Neural crest cell (in vitro differentiated cells): ENCODE results near the gene PCDHA9. TPM values are rescaled to one million over a fixed set of nuclear protein-coding genes. Genes with fewer than 3 reads are reported as not detected.
"Not testable (repeated sequence)": the region's sequence is repeated elsewhere in the genome, so short reads cannot be mapped to it uniquely, and the experiment has no call there.

Experiments
- DNase-seq: peaks from one replicate; pipeline ENCODE4 v3.0.0; 2021; ENCODE audit warnings: low read depth, mixed read lengths, low spot score
- H3K27ac Mint-ChIP-seq: one replicate; pipeline ENCODE4 v1.8.0; 2021; ENCODE audit warnings: mild to moderate bottlenecking, mixed read lengths; ENCODE audit not compliant: unreplicated experiment
- H3K27me3 Mint-ChIP-seq: 2 replicates; pipeline ENCODE4 v1.8.0; 2021; ENCODE audit warnings: low read depth, mild to moderate bottlenecking, mixed read lengths
- H3K36me3 Mint-ChIP-seq: 2 replicates; pipeline ENCODE4 v1.8.0; 2021; ENCODE audit warnings: low read depth, mild to moderate bottlenecking, mixed read lengths
- H3K4me1 Mint-ChIP-seq: 2 replicates; pipeline ENCODE4 v1.8.0; 2021; ENCODE audit warnings: mixed read lengths
- H3K4me3 Mint-ChIP-seq: one replicate; pipeline ENCODE4 v1.8.0; 2021; ENCODE audit warnings: mild to moderate bottlenecking, mixed read lengths
- H3K9me3 Mint-ChIP-seq: 2 replicates; pipeline ENCODE4 v1.8.0; 2021; ENCODE audit warnings: mixed read lengths
- total RNA-seq: library from RNA; stranded (reverse); gene quantifications from 2 replicates; pipeline ENCODE4 v1.2.1, GENCODE V29; 2021
- TF ChIP-seq, protein P1 (sequence below): fragments of 200-600 bp; sonication (generic); conservative IDR thresholded peaks from 2 replicates; pipeline ENCODE4 v1.5.0; 2021; ENCODE audit warnings: antibody characterized with exemption, mild to moderate bottlenecking

Gene PCDHA9
- total RNA-seq, 1 donor from 2014 or later: 1.4 TPM

DNA sequence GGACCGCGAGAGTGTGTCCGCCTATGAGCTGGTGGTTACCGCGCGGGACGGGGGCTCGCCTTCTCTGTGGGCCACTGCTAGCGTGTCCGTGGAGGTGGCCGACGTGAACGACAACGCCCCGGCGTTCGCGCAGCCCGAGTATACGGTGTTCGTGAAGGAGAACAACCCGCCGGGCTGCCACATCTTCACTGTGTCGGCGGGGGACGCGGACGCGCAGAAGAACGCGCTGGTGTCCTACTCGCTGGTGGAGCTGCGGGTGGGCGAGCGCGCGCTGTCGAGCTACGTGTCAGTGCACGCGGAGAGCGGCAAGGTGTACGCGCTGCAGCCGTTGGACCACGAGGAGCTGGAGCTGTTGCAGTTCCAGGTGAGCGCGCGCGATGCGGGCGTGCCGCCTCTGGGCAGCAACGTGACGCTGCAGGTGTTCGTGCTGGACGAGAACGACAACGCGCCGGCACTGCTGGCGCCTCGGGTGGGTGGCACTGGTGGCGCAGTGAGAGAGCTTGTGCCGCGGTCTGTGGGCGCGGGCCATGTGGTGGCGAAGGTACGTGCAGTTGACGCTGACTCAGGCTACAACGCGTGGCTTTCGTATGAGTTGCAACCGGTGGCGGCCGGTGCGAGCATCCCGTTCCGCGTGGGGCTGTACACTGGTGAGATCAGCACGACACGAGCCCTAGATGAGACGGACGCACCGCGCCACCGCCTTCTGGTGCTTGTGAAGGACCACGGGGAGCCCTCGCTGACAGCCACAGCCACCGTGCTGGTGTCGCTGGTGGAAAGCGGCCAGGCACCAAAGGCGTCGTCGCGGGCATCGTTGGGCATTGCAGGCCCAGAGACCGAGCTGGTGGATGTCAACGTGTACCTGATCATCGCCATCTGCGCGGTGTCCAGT, 12.3 kb upstream of the PCDHA9 start:
- Mint-ChIP-seq H3K36me3 (peaks cover 68% of the 10 kb centered on the region), H3K27ac (no peak overlapping the region), H3K4me1 (no peaks in the 10 kb centered on the region), H3K4me3 (no peak overlapping the region), H3K27me3 (no peaks in the 10 kb centered on the region), H3K9me3 (peaks cover 15% of the 10 kb centered on the region)
- TF ChIP-seq, protein P1, sequence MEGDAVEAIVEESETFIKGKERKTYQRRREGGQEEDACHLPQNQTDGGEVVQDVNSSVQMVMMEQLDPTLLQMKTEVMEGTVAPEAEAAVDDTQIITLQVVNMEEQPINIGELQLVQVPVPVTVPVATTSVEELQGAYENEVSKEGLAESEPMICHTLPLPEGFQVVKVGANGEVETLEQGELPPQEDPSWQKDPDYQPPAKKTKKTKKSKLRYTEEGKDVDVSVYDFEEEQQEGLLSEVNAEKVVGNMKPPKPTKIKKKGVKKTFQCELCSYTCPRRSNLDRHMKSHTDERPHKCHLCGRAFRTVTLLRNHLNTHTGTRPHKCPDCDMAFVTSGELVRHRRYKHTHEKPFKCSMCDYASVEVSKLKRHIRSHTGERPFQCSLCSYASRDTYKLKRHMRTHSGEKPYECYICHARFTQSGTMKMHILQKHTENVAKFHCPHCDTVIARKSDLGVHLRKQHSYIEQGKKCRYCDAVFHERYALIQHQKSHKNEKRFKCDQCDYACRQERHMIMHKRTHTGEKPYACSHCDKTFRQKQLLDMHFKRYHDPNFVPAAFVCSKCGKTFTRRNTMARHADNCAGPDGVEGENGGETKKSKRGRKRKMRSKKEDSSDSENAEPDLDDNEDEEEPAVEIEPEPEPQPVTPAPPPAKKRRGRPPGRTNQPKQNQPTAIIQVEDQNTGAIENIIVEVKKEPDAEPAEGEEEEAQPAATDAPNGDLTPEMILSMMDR: no peak
- no peak for DNase-seq

DNA sequence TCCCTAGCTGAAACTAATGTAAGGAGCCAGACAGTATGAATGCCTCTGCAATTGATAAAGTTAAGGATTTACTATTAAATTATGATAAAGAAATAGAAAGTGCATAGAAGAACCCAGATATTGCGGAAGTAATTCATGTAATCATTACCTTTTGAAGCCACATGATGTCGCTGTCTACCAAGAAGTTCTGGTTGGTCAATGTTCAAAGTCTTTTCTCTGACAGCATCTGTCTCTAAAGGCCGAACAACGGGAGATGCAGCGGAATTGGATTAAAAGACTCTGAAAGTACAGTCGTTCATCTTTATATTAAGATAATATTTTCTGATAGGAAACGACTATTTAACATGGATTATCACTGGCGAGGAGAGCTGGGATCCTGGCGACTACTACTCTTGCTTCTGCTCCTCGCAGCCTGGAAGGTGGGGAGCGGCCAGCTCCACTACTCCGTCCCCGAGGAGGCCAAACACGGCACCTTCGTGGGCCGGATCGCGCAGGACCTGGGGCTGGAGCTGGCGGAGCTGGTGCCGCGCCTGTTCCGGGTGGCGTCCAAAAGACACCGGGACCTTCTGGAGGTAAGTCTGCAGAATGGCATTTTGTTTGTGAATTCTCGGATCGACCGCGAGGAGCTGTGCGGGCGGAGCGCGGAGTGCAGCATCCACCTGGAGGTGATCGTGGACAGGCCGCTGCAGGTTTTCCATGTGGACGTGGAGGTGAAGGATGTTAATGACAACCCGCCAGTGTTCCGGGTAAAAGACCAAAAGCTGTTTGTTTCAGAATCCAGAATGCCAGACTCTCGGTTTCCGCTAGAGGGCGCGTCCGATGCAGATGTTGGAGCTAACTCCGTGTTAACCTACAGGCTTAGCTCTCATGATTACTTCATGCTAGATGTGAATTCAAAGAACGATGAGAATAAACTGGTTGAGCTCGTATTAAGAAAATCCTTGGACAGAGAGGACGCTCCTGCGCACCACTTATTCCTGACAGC, 6.9 kb upstream of the PCDHA9 start, which contains the start of gene PCDHA8:
TSS of gene PCDHA8 (plus strand) at position 210 of the 985 bp plus-strand sequence. CDS start at position 345, 135 bp downstream.
- Mint-ChIP-seq H3K27me3 (no peaks in the 10 kb centered on the region), H3K9me3 (peaks cover 8% of the 10 kb centered on the region), H3K36me3 (peaks cover 47% of the 10 kb centered on the region), H3K27ac (no peak within 1 kb of the TSS), H3K4me1 (no peaks in the 10 kb centered on the region), H3K4me3 (no peak within 1 kb of the TSS)
- TF ChIP-seq, protein P1: no peak
- no peak for DNase-seq

DNA sequence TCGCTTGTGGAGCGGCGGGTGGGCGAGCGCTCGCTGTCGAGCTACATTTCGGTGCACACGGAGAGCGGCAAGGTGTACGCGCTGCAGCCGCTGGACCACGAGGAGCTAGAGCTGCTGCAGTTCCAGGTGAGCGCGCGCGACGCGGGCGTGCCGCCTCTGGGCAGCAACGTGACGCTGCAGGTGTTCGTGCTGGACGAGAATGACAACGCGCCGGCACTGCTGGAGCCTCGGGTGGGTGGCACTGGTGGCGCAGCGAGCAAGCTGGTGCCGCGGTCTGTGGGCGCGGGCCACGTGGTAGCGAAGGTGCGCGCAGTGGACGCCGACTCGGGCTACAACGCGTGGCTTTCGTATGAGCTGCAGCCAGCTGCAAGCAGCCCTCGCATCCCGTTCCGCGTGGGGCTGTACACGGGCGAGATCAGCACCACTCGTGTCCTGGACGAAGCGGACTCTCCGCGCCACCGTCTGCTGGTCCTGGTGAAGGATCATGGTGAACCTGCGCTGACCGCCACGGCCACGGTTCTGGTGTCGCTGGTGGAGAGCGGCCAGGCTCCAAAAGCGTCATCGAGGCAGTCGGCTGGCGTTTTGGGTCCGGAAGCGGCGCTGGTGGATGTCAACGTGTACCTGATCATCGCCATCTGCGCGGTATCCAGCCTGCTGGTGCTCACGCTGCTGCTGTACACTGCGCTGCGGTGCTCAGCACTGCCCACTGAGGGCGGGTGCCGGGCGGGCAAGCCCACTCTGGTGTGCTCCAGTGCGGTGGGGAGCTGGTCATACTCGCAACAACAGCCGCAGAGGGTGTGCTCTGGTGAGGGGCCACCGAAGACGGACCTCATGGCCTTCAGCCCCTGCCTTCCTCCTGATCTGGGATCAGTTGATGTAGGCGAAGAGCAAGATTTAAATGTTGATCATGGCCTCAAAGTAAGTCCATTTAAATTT, 5.1 kb upstream of the PCDHA9 start:
- H3K4me1 Mint-ChIP-seq: no peaks in the 10 kb centered on the region

DNA sequence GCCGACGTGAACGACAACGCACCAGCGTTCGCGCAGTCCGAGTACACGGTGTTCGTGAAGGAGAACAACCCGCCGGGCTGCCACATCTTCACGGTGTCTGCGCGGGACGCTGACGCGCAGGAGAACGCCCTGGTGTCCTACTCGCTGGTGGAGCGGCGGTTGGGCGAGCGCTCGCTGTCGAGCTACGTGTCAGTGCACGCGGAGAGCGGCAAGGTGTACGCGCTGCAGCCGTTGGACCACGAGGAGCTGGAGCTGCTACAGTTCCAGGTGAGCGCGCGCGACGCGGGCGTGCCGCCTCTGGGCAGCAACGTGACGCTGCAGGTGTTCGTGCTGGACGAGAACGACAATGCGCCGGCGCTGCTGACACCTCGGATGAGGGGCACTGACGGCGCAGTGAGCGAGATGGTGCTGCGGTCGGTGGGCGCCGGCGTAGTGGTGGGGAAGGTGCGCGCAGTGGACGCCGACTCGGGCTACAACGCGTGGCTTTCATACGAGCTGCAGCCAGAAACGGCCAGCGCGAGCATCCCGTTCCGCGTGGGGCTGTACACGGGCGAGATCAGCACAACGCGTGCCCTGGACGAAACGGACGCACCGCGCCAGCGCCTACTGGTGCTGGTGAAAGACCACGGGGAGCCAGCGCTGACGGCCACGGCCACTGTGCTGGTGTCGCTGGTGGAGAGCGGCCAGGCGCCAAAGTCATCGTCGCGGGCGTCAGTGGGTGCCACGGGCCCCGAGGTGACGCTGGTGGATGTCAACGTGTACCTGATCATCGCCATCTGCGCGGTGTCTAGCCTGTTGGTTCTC, 1.9 kb downstream of the PCDHA9 start:
- H3K27me3 Mint-ChIP-seq, H3K4me1 Mint-ChIP-seq, DNase-seq, H3K27ac Mint-ChIP-seq, H3K4me3 Mint-ChIP-seq: not testable (repeated sequence)
- Mint-ChIP-seq H3K36me3 (peaks cover 45% of the 10 kb centered on the region), H3K9me3 (peaks cover 15% of the 10 kb centered on the region)

More for the DNA sequence above, 5.1 kb upstream of the PCDHA9 start:
- Mint-ChIP-seq H3K4me3 (no peak overlapping the region), H3K27ac (no peak overlapping the region), H3K9me3 (peaks cover 20% of the 10 kb centered on the region), H3K36me3 (peaks cover 54% of the 10 kb centered on the region), H3K27me3 (no peaks in the 10 kb centered on the region)
- TF ChIP-seq, protein P1: no peak
- no peak for DNase-seq
